NOMO-1 treated with DMSO at 0.1 percent for 48 hours (cell line): ENCODE measurements around the gene YPEL4.
A peak's percentile ranks its signal among the peaks of the same experiment; 100 is the strongest.
"Not testable (repeated sequence)": the region's sequence is repeated elsewhere in the genome, so short reads cannot be mapped to it uniquely, and the experiment has no call there.

Experiments used
- DNase-seq: peaks from one replicate; lab custom pipeline; 2025; ENCODE audit not compliant: unreplicated experiment; lab: John Stamatoyannopoulos, UW

YPEL4 gene, protein sequence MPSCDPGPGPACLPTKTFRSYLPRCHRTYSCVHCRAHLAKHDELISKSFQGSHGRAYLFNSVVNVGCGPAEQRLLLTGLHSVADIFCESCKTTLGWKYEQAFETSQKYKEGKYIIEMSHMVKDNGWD

DNA sequence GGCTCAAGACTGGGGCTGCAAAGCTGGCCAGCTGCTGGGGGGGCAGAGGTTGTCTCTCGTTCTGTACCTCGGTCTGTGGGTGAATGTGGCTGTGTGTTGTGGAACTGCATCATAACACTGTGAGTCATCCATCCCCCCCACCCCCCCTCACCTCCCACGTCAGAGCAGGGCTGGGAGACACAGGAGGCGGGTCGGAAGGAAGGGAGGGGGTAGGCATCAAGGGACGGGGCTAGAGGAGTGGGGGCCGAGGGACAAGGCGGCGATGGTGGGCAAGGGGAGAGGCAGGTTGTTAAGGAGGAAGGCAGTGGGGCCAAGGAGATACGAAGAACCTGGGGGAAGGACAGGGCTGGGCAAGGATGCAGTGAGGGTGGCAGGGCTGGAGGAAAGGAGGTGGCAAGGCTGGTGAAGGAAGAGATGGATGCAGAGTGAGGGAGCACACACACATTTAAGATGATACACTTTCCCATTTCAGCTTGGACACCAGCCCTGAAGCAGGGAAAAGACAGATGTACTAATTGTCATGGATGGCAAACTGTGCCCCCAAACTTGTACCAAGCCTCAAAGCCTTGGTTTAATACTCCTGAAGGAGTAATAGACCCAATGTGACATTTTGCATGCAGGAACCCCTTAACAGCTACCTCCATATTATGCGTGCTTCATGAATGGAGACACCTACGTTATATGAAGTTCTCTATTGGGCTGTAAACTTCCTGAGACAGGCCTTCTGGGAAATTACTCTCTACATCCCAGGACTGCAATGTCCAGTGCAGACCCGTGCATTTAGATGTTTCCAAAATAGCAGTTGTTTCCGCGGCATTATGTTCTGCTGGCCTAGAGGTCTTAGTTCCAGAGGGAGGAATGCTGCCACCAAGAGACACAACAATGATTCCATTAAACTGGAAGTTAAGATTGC lies at the start of gene YPEL4:
TSS of gene YPEL4 (minus strand) at position 87 of the 913 bp plus-strand sequence. CDS start 2,805 bp downstream, outside the sequence.
- peak; percentile 22 for DNase-seq

DNA sequence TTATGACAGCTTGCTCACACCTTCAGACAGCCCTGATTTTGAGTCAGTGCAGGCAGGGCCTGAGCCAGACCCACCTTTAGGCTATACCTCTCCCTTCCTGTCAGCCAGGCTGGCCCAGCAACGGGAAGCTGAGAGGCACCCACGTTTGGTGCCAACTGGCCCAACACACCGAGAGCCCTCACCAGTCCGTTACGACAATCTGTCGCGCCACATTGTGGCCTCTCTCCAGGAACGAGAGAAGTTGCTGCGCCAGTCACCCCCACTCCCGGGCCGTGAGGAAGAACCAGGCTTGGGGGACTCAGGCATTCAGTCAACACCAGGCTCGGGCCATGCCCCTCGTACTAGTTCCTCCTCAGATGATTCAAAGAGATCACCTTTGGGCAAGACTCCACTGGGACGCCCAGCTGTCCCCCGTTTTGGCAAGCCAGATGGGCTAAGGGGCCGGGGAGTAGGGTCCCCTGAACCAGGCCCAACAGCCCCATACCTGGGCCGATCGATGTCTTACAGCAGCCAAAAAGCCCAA lies 49.2 kb upstream of the YPEL4 start:
- no peak for DNase-seq

DNA sequence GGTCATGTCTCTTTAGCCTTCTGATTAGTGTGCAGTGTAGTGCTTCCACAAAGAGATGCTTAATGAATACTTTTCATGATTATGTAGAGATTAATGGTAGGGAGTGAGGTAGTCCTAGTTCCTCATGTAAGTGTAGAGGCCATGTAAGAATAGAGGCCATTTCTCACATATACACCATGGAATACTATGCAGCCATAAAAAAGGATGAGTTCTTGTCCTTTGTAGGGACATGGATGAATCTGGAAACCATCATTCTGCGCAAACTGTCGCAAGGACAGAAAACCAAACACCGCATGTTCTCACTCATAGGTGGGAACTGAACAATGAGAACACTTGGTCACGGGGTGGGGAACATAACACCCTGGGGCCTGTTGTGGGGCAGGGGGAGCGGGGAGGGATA lies 40.8 kb upstream of the YPEL4 start:
- DNase-seq = not testable (repeated sequence)

DNA sequence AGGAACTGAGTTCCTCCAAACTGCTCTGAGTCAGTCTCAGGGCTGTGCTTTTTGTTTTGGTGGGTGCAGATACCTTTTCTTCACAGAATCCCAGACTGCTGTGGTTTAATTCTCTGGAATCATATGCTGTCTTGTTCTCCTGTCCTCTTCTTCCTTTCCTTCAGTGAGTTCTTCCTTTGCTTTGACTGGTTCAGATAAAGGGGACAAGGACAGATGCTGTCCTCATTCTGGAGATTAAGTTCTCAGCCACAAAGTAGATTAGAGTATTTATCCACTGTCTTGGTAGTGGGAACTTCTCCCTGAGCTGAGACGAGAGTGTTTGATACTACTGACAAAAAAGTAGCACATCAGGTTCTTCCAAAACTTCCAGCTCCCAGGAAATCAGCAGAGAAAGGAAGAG lies 31.5 kb upstream of the YPEL4 start:
- no peak for DNase-seq

DNA sequence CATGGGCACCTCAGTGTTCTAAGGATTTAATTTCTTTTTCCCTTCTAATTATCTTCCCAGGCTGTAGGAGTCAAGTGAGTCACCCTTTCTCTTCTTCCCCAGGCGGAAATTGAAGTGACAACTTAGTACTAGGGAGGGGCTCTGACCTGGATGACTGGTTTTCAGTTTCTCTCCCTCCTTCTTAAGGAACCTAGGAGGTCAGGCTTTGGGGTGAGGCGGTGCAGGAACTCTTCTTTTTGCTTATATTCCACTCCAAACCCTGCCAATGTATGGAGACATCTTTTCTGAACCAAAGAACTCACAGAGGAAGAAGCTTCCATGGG lies 30.8 kb upstream of the YPEL4 start:
- no peak for DNase-seq

DNA sequence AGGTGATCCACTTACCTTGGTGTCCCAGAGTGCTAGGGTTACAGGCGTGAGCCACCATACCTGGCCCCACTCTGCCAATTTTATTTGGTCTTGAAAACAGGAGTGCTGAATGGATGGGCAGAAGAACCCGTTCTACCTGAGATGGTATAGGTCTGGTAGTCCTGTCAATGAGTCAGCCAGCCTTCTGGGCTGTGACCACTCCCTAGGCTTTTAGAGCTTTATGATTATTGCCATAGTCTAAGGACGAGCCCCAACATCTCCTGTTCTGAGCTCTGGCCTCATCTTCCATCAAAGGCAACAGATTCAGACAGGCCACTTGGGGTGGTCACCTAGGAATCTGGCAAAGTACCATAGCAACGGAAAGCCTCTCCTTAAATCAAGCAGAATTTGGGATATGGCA lies 29.7 kb upstream of the YPEL4 start:
- no peak for DNase-seq

DNA sequence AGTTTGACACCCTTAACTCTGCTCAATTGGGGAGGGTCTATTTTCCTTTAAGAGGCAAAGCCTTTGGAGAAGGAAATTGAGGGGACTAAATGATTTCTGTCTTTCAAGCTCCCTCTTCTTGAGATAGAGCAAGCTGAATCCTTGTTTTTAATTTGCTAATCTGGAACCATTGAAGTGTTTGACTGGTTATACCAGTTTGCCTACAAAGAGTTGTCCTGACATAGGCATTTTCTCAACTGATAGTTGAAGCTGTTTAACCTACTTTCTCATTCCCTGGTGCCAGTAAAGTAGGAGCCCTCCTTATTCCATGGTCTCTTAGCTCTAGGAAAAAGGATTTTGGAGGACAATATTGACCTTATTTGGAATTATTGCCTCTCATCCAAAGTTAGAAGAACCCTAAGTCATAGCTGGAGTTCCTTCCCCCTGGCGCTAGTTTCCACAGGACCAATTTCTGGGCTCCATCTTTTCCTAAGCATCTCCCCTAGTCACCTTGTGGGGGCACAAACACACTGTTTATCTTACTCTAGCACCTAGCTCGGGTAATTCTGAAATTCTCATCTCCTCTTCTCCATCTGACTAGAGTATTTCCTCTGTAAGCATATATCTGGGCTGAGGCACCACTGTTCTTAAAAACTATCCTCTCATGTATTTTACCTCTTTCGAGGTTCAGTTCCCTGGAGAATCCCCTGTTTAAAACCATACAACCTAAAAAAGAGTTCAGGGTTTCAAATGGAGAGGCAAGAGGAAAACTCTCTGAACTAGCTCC lies 25.6 kb upstream of the YPEL4 start:
- no peak for DNase-seq

DNA sequence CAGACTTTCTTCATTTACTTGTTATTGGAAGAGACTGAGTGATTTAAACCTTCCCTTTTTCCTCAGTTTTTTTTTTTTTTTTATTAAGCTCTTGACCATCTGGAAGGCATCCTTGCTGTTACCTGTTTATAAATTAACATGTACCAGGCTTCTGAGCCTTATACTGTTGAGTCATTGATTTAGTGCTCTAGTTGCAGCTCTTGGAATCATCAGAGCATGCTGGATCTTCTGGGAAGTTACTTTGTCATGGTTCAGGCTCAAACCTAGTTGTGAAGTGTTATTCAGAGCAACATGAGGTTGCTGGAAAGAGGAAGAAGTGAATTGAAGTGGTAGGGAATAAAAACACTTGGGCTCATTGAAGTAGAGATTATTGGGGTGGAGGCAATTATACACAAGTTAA lies 24.5 kb upstream of the YPEL4 start:
- DNase-seq = no peak

DNA sequence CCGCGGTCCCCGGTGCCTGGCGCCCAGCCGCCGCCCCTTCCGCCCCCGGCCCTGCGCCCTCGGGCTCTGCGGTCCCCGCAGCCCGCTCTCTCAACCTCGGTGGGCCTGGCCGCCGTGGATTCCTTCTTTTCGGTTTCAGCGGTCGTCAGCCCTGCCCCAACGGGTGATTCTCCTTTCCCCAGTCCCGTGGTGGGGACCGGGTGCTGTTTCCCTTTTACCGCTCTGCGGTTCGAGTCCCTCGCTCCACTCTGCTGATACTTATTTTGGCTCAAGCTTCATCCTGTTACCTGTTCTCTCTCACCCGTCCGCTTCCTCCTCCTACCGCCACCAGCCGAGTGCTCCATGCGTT lies 18.7 kb upstream of the YPEL4 start:
- peak; percentile 45 for DNase-seq

DNA sequence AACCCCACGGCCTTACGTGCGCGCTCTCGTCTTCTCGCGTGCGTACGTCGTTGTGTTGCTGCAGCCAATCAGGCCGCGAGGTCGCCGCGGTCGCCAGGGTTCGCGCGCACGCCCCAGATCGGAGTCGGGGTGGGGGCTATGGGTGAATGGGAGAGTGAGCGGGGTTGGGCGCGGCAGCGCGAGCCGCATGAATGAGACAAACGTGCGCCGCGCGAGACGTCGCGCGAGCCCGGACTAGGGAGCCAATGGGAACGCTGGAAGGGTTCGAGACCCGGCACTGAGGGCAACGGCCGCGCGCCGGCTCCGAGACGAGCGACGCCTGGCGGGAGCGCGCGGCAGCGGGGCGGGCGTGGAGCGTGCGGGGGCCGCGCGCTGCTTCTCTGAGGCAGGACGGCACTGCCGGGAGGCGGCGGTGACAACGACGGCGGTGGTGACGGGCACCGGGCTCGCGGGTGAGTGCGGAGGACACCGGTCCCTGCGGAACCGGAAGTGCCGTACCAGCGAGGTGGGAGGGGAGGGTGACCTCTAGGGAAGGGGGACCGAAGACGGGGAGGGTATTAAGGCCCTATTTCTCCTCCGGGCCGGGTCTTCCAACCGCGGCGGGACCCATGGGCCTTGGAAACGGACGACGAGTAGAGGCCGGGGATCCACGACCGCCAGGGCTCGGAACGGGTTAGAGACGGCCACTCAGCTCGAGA lies 18.2 kb upstream of the YPEL4 start, which contains the start of gene ZDHHC5:
TSS of gene ZDHHC5 (plus strand) at position 379 of the 698 bp plus-strand sequence. CDS start 4,977 bp downstream, outside the sequence.
- peak; percentile 98 for DNase-seq

DNA sequence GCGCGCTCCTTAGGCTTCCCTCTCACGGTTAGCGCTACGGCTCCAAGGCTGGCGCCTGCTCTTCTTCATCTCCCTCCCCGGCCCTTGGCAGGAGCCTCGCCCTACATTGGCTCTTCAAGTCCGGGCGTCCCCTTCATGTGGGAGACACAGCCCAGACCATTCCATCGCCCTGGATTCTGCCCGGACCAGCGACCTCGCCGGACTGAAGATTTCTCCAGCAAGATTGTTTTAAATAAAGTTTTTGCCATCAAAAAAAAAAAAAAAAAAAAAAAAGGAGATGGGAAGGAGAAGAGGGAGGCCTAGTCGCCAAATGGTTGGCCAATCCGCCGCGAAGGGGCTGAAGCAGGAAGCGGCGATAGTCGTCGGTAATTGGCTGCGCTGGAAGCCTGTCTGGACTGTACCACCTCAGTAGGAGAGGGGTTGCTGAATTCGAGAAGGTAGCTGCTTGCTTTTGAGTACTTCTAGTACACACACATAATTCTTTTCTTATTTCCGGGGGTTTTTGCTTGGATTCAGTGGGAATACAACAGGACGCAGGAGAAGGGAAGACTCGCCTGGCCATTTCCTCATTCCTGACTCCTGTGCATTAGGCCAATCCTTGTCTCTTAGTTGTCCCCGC lies 17.5 kb upstream of the YPEL4 start:
- peak; percentile 98 for DNase-seq

DNA sequence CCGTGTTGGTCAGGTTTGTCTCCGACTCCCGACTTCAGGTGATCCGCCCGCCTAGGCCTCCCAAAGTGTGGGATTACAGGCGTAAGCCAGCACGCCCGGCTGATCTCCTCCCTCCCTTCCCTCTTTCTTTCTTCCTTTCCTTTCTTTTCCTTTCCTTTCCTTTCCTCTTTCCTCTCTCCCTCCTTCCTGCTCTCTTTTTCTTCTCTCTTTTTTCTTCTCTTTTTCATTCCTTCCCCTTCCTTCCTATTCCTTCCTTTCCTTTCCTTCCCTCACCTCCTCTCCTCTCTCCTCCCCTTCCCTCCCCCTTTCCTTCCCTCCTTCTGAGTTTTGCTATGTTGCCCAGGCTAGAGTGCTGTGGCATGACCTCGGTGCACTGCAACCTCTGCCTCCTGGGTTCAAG lies 14.3 kb upstream of the YPEL4 start:
- DNase-seq = no peak

DNA sequence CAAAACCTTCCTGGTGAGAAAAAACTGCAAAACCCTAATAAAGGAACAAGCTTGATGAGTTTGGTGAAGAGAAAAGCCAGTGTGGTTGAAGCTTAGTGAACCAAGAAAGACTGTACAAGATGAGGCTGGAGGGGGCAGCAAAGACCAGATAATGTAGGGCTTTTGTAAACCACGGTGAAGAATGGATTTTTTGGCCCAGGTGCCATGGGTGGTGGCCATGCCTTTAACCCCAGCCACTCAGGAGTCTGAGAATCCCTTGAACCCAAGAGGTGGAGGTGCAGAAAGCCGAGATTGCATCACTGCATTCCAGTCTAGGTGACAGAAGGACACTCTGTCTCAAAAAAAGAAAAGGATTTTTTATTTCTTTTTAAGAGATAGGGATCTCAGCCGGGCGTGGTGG lies 13.2 kb upstream of the YPEL4 start:
- DNase-seq = no peak

DNA sequence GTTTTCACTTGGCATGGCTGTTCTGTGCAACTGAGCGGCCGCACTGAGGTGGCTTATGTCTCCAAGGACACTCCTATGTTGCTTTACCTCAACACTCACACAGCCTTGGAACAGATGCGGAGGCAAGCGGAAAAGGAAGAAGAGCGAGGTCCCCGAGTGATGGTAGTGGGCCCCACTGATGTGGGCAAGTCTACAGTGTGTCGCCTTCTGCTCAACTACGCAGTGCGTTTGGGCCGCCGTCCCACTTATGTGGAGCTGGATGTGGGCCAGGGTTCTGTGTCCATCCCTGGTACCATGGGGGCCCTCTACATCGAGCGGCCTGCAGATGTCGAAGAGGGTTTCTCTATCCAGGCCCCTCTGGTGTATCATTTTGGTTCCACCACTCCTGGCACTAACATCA lies 10.0 kb upstream of the YPEL4 start:
- DNase-seq = no peak

DNA sequence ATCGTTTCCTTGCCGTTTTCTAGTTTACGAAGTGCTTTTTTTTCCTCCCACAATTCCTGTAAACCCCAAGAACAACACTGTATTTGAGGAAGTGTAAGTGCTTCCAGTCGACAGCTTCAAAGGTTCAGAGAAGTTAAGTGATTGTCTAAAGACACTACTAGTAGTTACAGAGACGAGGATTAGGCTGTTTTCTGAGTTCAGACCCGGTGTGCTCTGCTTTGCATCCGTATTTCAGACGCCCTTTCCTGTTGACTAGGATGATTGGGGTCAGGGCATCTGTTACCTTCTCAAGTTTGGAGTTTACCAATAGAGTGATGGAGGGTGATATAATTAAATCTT lies 8.3 kb upstream of the YPEL4 start:
- no peak for DNase-seq

DNA sequence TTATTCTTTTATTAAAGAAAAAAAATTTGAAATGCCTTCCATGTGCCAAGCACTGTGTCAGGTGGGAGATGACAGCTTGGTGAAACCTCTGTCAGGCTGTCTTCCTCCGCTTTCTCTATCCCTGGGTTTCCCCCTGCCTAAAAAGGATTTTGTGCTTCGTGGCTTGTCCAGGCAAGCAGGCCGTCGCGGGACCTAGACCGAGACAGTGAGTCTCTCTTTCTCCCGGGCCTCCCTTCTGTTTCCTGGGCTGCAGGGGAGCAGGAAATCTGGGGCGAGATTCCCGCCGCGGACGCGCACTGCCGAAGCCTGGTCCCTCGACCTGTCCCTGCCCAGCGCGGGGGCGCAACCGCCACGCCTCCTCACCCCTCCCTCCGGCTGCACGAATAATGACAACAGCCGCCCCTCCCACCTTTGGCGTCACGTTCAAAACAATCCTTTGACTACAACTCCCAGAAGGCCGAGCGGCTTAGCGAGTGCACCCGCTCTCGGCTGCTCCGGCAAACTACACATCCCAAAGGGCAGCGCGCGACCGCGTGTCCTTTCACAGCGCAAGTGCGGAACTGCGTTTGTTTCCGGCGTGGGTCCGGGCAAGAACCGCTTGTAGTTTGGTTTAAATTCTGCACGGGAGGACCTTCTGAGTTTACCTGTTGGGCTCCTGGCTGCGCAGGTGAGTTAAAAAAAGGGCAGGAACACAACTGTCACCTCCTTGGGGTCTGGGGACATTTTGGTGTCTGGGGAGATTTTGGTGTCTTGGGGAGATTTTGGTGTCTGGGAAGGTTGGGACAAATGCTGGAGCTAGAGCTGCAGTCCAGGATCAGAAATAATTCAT lies 7.7 kb upstream of the YPEL4 start, which contains the start of gene CLP1:
TSS of gene CLP1 (plus strand) at position 569 of the 829 bp plus-strand sequence. CDS start 1,715 bp downstream, outside the sequence.
- DNase-seq = peak; percentile 98

DNA sequence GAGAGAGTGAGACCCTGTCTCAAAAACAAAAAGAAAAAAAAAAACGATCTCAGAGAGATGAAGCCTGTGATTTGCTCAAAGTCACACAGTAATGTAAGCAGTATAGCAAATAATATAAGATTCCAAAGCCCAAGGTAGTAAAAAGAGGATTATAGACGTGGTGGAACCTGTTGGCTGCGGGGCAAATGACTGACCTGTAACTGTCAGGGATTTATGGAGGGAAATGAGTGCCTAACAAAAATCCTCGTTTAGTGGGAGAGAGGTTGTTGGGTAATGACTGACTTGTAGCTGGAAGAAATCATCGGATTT lies 7.1 kb upstream of the YPEL4 start:
- DNase-seq = no peak

DNA sequence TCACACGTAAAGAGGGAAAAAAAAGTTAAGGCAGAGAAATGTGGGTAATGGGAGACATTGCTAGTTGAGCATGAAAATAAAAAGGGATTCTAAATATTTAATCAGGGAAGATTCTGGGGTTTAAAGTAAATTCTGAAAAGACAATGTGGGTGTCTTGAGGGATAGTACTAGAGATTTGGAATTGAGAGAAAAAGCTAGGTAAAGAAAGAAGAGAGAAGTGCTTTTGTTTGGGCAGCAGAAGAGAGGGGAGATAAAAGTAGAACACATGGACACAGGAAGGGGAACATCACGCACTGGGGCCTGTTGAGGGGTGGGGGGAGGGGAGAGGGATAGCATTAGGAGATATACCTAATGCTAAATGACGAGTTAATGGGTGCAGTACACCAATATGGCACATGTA lies 3.5 kb upstream of the YPEL4 start:
- DNase-seq = peak; percentile 48

DNA sequence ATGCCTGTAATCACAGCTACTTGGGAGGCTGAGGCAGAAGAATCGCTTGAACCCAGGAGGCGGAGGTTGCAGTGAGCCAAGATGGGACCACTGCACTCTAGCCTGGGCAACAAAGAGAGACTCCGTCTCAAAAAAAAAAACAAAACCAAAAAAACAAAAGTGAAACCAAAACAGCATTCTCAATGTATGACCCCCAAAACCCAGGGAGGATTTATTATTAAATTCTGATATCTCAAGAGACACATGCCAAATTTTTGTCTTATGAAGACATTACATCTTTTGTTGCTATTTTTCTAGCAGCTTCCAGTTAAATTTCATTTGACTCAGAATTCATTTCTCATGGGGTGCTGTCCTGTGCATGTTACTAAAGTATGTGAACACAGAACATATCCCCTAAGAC lies 3.0 kb upstream of the YPEL4 start:
- DNase-seq = no peak

DNA sequence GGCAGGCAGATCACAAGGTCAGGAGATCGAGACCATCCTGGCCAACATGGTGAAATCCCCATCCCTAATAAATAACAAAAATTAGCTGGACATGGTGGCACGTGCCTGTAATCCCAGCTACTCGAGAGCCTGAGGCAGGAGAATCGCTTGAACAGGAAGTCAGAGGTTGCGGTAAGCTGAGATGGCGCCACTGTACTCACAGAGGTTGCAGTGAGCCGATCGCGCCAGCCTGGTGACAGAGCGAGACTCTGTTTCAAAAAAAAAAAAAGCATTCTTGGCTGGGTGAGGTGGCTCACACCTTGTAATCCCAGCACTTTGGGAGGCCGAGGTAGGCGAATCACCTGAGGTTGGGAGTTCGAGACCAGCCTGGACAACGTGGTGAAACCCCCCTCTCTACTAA lies 2.5 kb upstream of the YPEL4 start:
- peak; percentile 29 for DNase-seq
